Measurements from ENCODE around the gene GRIK2.

GRIK2 gene

GRCh38 chr6:101400326-101401135 is 7.0 kb downstream of the GRIK2 start:
- no peak for DNase-seq

- DNase-seq, result no peak
Observed at GRCh38 chr6:101401171-101401570, 7.7 kb downstream of the GRIK2 start.

GRCh38 chr6:101401792-101402621 is 8.5 kb downstream of the GRIK2 start:
- no peak for DNase-seq

- DNase-seq, result no peak
Observed at GRCh38 chr6:101402622-101403031, 9.1 kb downstream of the GRIK2 start.

GRCh38 chr6:101403216-101403945 is 9.9 kb downstream of the GRIK2 start:
- no peak for DNase-seq

- DNase-seq, result no peak
Observed at GRCh38 chr6:101404775-101405174, 11.3 kb downstream of the GRIK2 start.

GRCh38 chr6:101413773-101414172 is 20.3 kb downstream of the GRIK2 start:
- no peak for DNase-seq

- DNase-seq, result no peak
Observed at GRCh38 chr6:101417900-101418299, 24.4 kb downstream of the GRIK2 start.

GRCh38 chr6:101422251-101422650 is 28.7 kb downstream of the GRIK2 start:
- no peak for DNase-seq

GRCh38 chr6:101422811-101423210 is 29.3 kb downstream of the GRIK2 start:
- DNase-seq, result no peak

GRCh38 chr6:101429270-101429669 is 35.8 kb downstream of the GRIK2 start:
- DNase-seq, result no peak

GRCh38 chr6:101429845-101430244 is 36.3 kb downstream of the GRIK2 start:
- DNase-seq, result no peak

- DNase-seq, result no peak
Observed at GRCh38 chr6:101433141-101433540, 39.6 kb downstream of the GRIK2 start.

- DNase-seq, result no peak
Observed at GRCh38 chr6:101434601-101435000, 41.1 kb downstream of the GRIK2 start.

GRCh38 chr6:101435038-101435437 is 41.5 kb downstream of the GRIK2 start:
- DNase-seq, result no peak

GRCh38 chr6:101439790-101440189 is 46.3 kb downstream of the GRIK2 start:
- no peak for DNase-seq

GRCh38 chr6:101443315-101443714 is 49.8 kb downstream of the GRIK2 start:
- no peak for DNase-seq

GRCh38 chr6:101444717-101445116 is 51.2 kb downstream of the GRIK2 start:
- no peak for DNase-seq

- DNase-seq, result no peak
Observed at GRCh38 chr6:101445527-101445926, 52.0 kb downstream of the GRIK2 start.

- DNase-seq, result no peak
Observed at GRCh38 chr6:101450901-101451300, 57.4 kb downstream of the GRIK2 start.

- no peak for DNase-seq
Observed at GRCh38 chr6:101451981-101452380, 58.5 kb downstream of the GRIK2 start.

GRCh38 chr6:101453221-101453620 is 59.7 kb downstream of the GRIK2 start:
- DNase-seq, result no peak

- no peak for DNase-seq
Observed at GRCh38 chr6:101454106-101454676, 60.7 kb downstream of the GRIK2 start.

Data from stimulated activated CD4-positive, alpha-beta T cell treated with anti-CD3 and anti-CD28 coated beads, Interleukin-4, amount 100 ng/mL, for 4 hours (primary cell).